C4-2B (cell line): ENCODE data around the gene SMIM38.

ENCODE experiments used
- CTCF ChIP-seq: fragments of 450-650 bp; conservative IDR thresholded peaks from 2 replicates; pipeline ENCODE4 v1.5.1; 2017; ENCODE audit warnings: mild to moderate bottlenecking
- ZFX ChIP-seq: fragments of 450-650 bp; IDR thresholded peaks from 2 replicates; pipeline ENCODE4 v1.6.1; 2017

- TF ChIP-seq CTCF (no peak), ZFX (no peak)
Observed at GRCh38 chr11:69119190-69119589, 36.5 kb upstream of the SMIM38 start.
